Transverse colon (tissue), 4 donors: Measurements from ENCODE around the gene NLGN1. TPM values are rescaled to one million over a fixed set of nuclear protein-coding genes. Genes with fewer than 3 reads are reported as not detected.

Source experiments
- DNase-seq: peaks from one replicate; pipeline ENCODE4 v3.0.0-alpha.2; 2019
- H3K27ac ChIP-seq, 4 donors: fragments of 200-600 bp; sonication (generic); 2 replicates each; pipeline ENCODE4 v1.5.1; 2016 to 2018; ENCODE audit warnings: inconsistent platforms in 4 of 4
- H3K27me3 ChIP-seq: fragments of 200-600 bp; sonication (generic); 2 replicates; pipeline ENCODE4 v1.5.1; 2017; ENCODE audit warnings: inconsistent platforms
- H3K36me3 ChIP-seq, 4 donors: fragments of 200-600 bp; sonication (generic); 2 replicates each; pipeline ENCODE4 v1.5.1; 2017 to 2019; ENCODE audit warnings: inconsistent platforms in 4 of 4
- H3K4me1 ChIP-seq, 4 donors: fragments of 200-600 bp; sonication (generic); 2 replicates each; pipeline ENCODE4 v1.5.1; 2017 to 2020; ENCODE audit warnings: inconsistent platforms in 4 of 4
- H3K4me3 ChIP-seq, 4 donors: fragments of 200-600 bp; sonication (generic); 1 replicate in 1 of 4; 2 replicates in 3 of 4; pipeline versions ENCODE4 v1.5.1 to v1.6.1; 2017 to 2019; ENCODE audit warnings: inconsistent platforms in 4 of 4
- H3K9me3 ChIP-seq, 2 donors: fragments of 200-600 bp; sonication (generic); 2 replicates each; pipeline ENCODE4 v1.5.1; 2017 to 2019; ENCODE audit warnings: inconsistent platforms in 2 of 2
- EP300 ChIP-seq: sonication (generic); formaldehyde crosslinking; IDR thresholded peaks from one replicate; pipeline ENCODE4 v1.6.1; 2017; ENCODE audit warnings: antibody characterized with exemption, low read depth
- POLR2A ChIP-seq: fragments of 450-650 bp; IDR thresholded peaks from one replicate; pipeline ENCODE4 v1.6.1; 2016; ENCODE audit warnings: antibody characterized with exemption, mild to moderate bottlenecking, moderate library complexity
- POLR2AphosphoS5 ChIP-seq, 3 donors: sonication (generic); formaldehyde crosslinking; IDR thresholded peaks; one replicate each; pipeline ENCODE4 v1.6.1; 2016; ENCODE audit warnings: antibody characterized with exemption in 3 of 3
- WGBS, 2 donors: methylation state at CpG; one replicate each; pipeline ENCODE4 v1.1.5; 2018; ENCODE audit warnings: low coverage in 1 of 2; 5-methylcytosine and 5-hydroxymethylcytosine counted together
- in situ Hi-C, 4 donors: fragments of 200-750 bp; cut with MboI; loops; one replicate each; pipeline versions ENCODE4 v1.15.0 to v1.15.1; 2017; ENCODE audit warnings: low sequenced_read_pairs in 3 of 4, low pct_ligation_motif_present in 1 of 4, low pct_unique_long_range_greater_than_20kb in 1 of 4
- intact Hi-C: fragments of 100-400 bp; cut with DNase I; formaldehyde crosslinking; loops from one replicate; pipeline ENCODE4 v1.15.1; 2023; ENCODE audit warnings: low total_unique reads
- total RNA-seq, 4 donors: library from RNA; depleted of rRNA; stranded (reverse); fragments of >200 nt; gene quantifications; one replicate each; pipeline ENCODE4 v1.1.0, GENCODE V29; 2016
- TF ChIP-seq, protein P1 (sequence below), 5 experiments: fragments of 200-600 bp in 3 of 5; fragments of 450-650 bp in 2 of 5; sonication (generic) in 3 of 5; IDR thresholded peaks; 1 replicate in 2 of 5; 2 replicates in 3 of 5; pipeline ENCODE4 v1.5.1; 2016 to 2017; ENCODE audit warnings: antibody characterized with exemption in 5 of 5, inconsistent platforms in 3 of 5, mild to moderate bottlenecking in 2 of 5, moderate library complexity in 1 of 5

The NLGN1 gene
- total RNA-seq, 4 donors from 2014 or later = 0.40 to 5.2 (median 1.9) TPM; not detected in 1

- WGBS, 2 donors = 32 to 47% methylated on average over 2 of the region's 2 CpGs
- intact Hi-C loops (no loop called here), in situ Hi-C loops (no loop called here)
- H3K27me3 ChIP-seq = no peaks in the 10 kb centered on the region
- no peaks in the 10 kb centered on the region for H3K9me3 ChIP-seq
- H3K4me1 ChIP-seq = no peaks in the 10 kb centered on the region
- no peak overlapping the region for H3K27ac ChIP-seq
- H3K36me3 ChIP-seq = no peaks in the 10 kb centered on the region
- TF ChIP-seq EP300 = no peak
- TF ChIP-seq, protein P1, sequence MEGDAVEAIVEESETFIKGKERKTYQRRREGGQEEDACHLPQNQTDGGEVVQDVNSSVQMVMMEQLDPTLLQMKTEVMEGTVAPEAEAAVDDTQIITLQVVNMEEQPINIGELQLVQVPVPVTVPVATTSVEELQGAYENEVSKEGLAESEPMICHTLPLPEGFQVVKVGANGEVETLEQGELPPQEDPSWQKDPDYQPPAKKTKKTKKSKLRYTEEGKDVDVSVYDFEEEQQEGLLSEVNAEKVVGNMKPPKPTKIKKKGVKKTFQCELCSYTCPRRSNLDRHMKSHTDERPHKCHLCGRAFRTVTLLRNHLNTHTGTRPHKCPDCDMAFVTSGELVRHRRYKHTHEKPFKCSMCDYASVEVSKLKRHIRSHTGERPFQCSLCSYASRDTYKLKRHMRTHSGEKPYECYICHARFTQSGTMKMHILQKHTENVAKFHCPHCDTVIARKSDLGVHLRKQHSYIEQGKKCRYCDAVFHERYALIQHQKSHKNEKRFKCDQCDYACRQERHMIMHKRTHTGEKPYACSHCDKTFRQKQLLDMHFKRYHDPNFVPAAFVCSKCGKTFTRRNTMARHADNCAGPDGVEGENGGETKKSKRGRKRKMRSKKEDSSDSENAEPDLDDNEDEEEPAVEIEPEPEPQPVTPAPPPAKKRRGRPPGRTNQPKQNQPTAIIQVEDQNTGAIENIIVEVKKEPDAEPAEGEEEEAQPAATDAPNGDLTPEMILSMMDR (IDR thresholded peaks at IDR 0.05) = no peak
- TF ChIP-seq POLR2AphosphoS5 (IDR thresholded peaks at IDR 0.05) = no peak
- TF ChIP-seq POLR2A = no peak
- H3K4me3 ChIP-seq = no peak overlapping the region
- DNase-seq = no peak
Measured at GRCh38 chr3:173936316-173936715, 538.8 kb downstream of the NLGN1 start.

GRCh38 chr3:173938159-173938558 is 540.6 kb downstream of the NLGN1 start:
- in situ Hi-C loops = no loop called here

GRCh38 chr3:173938616-173939015 is 541.1 kb downstream of the NLGN1 start:
- no peak for DNase-seq
- intact Hi-C loops = no loop called here

More at GRCh38 chr3:173938159-173938558, 540.6 kb downstream of the NLGN1 start:
- intact Hi-C loops = no loop called here
- Histone ChIP-seq H3K27me3 (no peaks in the 10 kb centered on the region), H3K27ac (no peak overlapping the region), H3K4me1 (no peaks in the 10 kb centered on the region), H3K9me3 (no peaks in the 10 kb centered on the region), H3K4me3 (no peak overlapping the region), H3K36me3 (no peaks in the 10 kb centered on the region)
- TF ChIP-seq EP300 = no peak
- TF ChIP-seq POLR2A = no peak
- TF ChIP-seq, protein P1 (IDR thresholded peaks at IDR 0.05) = no peak
- no peak for TF ChIP-seq POLR2AphosphoS5 (IDR thresholded peaks at IDR 0.05)
- WGBS, 2 donors = 23 to 43% methylated on average over 3 to 4 of the region's 4 CpGs
- DNase-seq = no peak

GRCh38 chr3:173939331-173939730 is 541.8 kb downstream of the NLGN1 start:
- Histone ChIP-seq H3K4me3 (no peak overlapping the region), H3K36me3 (no peaks in the 10 kb centered on the region), H3K27ac (no peak overlapping the region), H3K27me3 (no peaks in the 10 kb centered on the region), H3K4me1 (no peaks in the 10 kb centered on the region), H3K9me3 (no peaks in the 10 kb centered on the region)
- intact Hi-C loops = no loop called here
- DNase-seq = no peak
- in situ Hi-C loops = no loop called here
- 50 to 65% methylated on average over 1 to 2 of the region's 2 CpGs for WGBS, 2 donors
- TF ChIP-seq POLR2AphosphoS5 (IDR thresholded peaks at IDR 0.05) (no peak), POLR2A (no peak), EP300 (no peak)
- TF ChIP-seq, protein P1 (IDR thresholded peaks at IDR 0.05) = no peak

More at GRCh38 chr3:173938616-173939015, 541.1 kb downstream of the NLGN1 start:
- no peaks in the 10 kb centered on the region for H3K36me3 ChIP-seq
- no peak overlapping the region for H3K4me3 ChIP-seq
- no peaks in the 10 kb centered on the region for H3K27me3 ChIP-seq
- no peaks in the 10 kb centered on the region for H3K4me1 ChIP-seq
- WGBS, 2 donors = 56 to 59% methylated on average over 1 to 2 of the region's 2 CpGs
- no peak for TF ChIP-seq POLR2A
- no peak for TF ChIP-seq EP300
- TF ChIP-seq, protein P1 (IDR thresholded peaks at IDR 0.05) = no peak
- no peak for TF ChIP-seq POLR2AphosphoS5 (IDR thresholded peaks at IDR 0.05)
- H3K9me3 ChIP-seq = no peaks in the 10 kb centered on the region
- in situ Hi-C loops = no loop called here
- H3K27ac ChIP-seq = no peak overlapping the region
